DMS 273 treated with DMSO at 0.1 percent for 48 hours (cell line): ENCODE measurements around the gene TREML4.
"Not testable (repeated sequence)": the region's sequence is repeated elsewhere in the genome, so short reads cannot be mapped to it uniquely, and the experiment has no call there.

Experiments used
- DNase-seq: peaks from one replicate; lab custom pipeline; 2025; lab: John Stamatoyannopoulos, UW

TREML4 gene, protein sequence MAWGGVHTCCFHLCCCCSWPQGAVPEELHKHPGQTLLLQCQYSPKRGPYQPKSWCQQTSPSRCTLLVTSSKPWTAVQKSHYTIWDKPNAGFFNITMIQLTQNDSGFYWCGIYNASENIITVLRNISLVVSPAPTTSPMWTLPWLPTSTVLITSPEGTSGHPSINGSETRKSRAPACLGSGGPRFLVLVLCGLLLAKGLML

DNA sequence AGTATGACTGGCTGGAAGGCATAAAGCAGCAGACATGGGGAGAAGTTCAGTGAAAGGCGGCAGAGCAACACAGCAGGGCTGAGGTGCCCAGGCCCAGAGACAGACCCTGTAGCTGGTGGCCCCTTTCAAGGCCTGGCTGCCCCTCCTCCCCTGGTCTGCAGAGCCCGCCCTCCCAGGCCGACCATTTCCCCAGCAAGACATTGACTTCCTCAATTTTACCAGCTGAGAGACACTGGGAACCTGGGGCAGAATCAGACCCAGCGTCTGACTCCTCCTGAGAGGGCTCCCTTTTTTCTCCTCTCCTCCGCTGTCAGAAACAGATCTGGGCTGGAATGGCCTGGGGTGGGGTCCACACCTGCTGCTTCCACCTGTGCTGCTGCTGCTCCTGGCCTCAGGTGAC lies at the start of gene TREML4:
TSS of gene TREML4 (plus strand) at position 254 of the 400 bp plus-strand sequence. CDS start at position 333, 79 bp downstream.
- no peak for DNase-seq

DNA sequence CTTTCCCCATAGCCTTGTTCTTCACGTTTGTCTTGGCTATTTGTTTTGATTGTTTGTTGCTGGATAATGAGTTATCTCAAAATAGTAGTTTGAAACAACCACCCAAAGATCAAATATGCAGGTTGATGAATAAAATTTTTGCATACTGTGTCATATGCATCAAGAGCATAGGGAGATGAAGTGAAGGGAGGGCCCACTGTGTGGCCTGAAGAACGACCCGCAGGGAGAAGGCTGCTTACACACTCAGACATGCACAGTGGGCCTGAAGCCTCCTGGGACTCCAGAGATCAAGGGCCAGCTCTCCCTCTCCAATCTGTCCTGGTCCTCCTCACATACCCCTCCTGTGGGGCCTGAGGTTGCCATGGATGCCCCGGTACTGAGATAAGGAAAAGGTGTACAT lies 49.0 kb upstream of the TREML4 start:
- no peak for DNase-seq

DNA sequence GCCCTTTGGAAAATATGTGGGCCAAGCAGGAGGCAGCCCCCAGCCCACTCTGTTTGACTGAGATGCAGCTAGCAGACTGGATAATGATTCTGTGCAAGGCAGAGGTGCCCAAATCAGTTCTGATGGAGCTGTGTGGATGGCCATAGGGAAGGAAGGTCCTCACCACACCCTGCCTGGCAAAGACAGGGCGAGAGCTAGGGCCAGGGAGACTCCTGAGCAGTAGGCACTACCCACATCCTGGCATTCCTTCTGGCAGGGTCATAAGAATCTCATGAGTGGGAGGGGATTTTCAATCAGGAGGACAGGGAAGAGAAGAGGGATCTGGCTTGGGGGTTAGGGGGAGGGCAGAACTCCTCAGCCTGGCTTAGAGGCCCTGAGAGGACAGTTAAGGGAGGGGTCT lies 46.6 kb upstream of the TREML4 start:
- DNase-seq: no peak

DNA sequence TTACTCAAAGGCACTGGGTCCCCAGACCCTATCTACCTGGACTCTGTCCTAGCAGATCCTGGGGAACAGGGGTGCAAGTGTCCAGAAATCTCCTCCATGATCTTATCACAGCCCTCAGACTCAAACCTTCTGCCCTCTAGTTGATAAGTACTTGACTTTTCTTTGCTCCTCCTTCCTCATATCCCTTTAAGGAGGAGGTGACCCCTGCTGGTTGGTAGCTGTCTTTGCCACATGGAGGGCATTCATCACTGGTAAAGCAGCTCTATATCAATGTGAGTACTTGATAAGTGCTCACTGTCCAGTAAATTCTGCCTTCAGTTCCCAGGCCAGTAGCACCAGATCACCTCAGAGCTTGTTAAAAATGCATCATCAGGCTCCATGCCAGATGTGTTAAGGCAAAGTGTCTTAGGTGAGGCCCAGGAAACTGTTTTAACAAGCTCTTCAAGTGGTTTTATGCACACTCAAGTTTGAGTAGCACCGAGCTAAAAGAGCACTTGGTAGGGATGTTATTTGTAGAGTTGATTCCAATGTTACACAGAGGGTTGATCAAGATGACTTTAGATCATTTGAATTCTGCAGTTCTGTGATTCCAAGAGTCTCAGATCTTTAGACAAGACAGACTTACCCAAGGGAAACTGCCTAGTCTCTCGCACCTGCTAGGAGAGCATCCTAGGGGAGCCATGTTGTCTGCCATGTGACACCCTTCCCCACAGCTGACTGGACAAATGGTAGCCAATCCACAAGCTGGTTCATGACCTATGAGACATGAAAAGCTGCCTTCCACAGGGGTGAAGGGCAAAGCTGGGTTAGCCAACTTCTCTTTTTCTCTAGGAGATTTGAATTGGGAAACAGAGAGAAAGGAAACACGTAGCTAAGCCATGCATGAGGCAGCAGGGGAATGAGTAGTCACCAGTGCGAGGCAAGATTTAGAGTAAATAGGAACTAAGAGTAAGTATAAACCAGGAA lies 45.8 kb upstream of the TREML4 start:
- DNase-seq: peak; percentile 44

DNA sequence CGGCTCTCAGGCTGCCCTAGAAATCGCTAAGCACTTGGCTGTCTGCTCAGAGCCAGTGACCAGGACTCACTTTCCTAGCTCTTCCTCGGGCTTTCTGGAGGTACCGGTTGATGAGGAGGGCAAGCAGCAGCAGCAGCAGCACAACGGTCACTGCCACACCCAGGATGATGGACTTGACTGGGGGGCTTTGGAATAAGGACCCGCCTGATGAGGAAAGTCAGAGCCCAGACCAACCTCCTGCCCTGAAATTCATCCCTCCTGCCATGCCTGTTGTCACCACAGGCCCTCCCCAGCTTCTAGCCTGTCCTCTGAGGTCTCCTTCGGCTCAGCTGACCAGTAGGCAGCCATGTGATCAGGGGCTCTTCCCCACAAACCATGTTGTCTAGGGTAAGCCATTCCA lies 43.4 kb upstream of the TREML4 start:
- no peak for DNase-seq

DNA sequence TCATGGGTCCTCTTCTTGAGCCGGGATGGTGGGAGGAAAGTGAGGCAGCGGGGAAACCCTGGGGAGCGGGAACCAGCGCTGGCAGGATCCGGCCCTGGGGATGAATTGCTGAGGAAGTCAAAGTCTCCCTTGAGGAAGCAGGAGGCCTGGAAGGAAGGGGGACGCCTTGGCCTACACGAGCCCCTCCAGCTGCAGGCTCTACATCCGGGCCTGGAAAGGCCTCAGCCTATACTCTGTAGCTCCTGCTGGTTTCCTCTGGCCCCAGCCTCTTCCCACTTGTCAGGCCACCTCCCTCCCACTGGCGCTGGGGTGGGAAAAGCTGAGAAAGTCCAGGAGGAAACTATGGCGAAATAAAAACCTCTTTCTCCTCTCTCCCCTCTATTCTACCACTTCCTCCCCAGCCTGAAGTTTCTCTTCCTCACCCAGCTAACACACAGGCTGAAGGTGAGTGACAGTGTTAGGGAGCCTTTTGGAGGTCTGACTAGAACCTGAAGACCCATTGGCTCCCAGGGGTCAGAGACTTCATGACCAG lies 42.1 kb upstream of the TREML4 start:
- DNase-seq: no peak

DNA sequence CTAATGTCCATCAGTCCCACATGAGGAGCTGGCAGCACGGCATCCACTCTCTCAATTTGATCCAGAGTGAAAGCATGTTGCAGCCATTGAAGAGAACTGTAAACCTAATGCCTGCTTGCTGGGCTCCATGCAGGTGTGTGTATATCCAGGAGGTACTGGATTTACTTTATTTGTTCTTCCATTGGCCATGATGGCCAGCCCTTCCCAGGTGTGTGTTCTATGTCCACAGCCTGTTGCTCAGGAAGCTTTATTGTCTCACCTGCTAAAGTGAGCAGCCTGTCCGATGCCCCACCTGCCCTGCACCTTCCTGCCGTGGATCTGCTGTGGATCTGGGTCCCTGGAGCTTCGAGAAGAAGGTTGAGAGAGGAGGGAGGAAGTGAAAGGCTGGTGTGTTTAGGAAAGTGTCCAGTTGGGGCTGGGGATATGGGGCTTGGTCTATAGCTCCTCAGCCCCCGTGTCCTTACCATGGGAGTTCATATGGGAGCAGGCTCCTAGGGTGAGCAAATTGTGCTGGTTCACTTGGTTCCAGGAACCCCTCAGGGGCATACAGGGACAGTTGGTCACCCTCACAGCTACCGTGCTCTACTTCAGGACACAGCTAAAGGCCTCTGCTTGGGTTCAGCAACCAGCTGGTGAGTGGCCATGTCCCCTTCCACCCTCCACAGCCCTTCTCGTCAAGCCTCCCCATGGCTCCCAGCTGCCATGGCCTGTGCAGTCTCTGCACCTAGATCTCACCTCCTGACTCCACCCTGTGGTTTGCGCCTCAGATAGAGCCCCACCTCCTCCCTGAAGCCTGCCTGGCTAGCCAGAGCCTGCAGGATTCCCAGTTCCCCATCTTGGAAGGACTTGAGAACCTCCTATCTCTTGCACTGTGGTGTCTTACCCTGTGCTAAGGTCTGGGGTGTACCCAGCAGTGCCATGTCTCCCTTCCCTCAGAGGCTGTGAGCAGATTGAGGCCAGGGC lies 39.9 kb upstream of the TREML4 start:
- no peak for DNase-seq

DNA sequence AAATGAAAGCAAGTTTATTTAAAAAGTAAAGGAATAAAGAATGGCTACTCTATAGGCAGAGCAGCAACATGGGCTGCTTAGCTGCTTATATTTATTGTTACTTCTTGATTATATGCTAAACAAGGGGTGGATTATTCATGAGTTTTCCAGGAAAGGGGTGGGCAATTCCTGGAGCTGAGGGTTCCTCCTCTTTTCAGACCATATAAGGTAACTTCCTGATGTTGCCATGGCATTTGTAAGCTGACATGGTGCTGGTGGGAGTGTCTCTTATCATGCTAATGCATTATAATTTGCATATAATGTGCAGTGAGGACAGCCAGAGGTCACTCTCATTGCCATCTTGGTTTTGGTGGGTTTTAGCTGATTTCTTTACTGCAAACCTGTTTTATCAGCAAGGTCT lies 39.1 kb upstream of the TREML4 start:
- DNase-seq: not testable (repeated sequence)

DNA sequence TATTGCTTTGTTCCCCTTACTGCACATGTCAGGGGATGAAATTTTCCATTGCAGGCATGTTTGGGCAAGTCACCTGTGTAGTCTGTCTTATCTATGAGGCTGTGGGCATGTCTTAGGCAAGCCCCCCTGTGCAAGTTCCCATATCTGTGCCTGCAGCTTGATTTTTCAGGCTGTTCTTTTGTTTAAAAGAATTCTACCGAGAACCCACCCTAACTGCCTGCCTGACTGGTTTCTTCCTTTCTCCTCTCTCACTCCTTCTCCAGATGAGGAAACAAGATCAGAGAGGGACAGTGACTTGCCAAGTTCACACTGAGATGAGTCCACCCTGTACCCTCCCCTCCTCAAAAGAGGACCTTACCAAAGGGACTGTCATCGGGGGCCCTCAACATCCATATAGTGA lies 38.2 kb upstream of the TREML4 start:
- DNase-seq: no peak

DNA sequence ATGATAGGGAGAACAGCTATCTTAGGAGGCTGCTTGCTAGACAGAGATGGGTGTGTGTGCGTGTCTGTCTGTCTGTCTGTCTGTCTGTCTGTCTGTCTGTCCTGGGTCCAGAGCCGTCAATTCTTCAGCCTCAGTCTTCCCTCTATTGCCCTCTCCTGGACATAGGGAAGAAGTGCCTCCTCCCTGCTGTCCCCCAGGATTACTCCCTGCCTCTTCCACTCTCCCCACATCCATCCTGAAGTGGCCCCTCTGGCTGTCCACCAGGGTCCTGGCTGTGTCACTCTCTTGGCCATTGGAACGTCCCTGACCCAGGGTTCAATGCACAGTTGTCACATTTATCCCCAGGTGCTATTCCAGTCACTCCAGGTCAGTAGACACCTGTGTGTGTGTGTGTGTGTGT lies 37.4 kb upstream of the TREML4 start:
- no peak for DNase-seq

DNA sequence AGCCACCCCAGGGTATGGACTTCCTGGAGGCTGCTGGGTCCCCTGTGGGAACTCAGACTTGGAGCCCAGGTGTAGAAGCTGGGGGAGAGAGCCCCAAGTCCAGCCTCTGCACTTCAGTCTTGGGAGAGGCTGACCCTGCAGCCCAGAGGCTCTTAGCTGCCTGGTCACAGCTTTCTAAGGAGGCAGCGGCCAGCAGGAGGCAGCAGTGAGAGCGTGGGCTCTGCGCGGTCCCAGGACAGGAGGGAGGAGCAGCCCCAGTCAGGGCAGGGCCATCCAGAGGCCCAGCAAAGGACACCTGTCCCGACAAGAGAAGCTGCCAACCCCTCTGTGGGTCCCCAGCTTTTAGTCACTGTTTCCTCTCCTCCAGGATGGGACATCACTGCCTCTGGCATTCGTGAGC lies 36.6 kb upstream of the TREML4 start:
- DNase-seq: no peak

DNA sequence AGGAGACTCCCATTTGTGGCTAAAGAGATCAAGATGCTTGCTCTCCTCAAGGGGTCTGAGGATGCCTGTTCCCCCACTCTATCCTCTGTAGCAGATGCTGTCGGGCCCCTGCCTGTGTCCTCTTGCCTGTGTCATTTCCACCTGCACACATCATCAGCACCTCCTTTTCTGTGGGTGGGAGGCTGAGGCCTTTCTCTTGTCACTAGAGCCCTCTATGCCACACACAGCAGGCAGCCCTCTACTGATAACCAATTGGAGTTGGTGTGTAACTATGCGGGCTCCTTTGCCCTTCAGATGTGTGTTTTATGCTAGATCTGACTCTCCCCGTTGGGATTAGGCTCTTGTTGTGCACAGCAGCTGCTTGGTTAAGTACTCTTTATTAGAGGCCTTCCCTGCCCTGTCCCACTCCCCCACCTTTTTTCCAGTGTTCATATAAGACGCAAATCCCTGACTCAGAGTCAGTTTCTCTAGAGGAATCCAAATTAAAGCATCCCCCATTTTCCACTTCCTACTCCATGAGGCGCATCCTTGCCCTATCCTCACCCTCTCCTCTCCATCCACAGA lies 34.9 kb upstream of the TREML4 start:
- DNase-seq: no peak

DNA sequence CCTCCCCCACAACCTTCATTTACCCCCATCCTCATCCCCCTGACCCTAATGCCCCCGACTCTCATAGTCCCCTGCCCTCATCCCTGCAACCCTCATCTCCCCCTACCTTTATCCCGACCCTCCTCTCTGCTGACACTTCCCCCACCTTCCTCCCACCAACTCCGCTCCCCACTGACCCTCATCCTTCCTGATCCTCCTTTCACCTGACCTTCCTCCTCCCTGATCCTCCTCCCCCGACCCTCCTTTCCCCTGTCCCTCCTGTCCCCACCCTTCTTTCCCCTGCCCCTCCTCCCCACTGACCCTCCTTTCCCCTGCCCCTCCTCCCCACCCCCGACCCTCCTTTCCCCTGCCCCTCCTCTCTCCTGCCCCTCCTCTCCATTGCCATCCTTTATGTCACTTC lies 34.3 kb upstream of the TREML4 start:
- no peak for DNase-seq

DNA sequence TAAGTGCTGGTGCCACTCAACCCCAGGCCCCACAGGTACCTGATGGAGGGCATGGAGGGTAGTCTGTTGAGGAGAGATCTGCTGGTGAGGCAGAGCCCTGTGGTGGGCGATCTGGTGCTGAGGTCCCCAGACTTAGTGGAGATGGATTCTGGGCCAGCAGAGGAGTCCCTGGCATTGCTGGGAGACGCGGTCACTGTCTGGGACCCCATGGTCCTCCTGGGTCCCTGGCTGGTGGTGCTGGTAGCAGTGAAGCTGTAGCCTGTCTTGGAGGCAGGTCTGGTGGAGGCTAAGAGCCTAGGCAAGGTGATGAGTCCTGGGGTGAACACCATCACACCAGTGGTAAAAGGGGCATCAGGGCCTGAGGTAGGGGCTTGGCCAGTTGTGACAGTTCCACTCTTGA lies 33.8 kb upstream of the TREML4 start:
- DNase-seq: no peak

DNA sequence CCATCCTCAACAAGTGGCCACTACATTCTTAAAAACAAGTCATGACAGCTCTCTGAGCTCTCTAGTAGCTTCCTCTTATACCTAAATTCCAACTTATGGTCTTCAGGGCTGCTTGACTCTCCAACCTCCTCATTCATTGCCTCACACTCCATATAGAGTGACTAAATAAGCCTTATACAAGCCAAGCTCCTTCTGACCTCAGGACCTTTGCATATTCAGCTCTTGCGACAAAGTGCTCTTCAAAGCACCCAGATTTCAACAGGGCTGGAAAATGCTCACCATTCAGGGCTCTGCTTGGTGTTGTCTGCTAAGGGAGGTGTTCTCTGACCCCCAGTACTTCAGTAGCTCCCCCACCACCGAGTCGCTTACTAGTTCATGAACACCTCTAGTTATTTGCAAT lies 30.9 kb upstream of the TREML4 start:
- no peak for DNase-seq

DNA sequence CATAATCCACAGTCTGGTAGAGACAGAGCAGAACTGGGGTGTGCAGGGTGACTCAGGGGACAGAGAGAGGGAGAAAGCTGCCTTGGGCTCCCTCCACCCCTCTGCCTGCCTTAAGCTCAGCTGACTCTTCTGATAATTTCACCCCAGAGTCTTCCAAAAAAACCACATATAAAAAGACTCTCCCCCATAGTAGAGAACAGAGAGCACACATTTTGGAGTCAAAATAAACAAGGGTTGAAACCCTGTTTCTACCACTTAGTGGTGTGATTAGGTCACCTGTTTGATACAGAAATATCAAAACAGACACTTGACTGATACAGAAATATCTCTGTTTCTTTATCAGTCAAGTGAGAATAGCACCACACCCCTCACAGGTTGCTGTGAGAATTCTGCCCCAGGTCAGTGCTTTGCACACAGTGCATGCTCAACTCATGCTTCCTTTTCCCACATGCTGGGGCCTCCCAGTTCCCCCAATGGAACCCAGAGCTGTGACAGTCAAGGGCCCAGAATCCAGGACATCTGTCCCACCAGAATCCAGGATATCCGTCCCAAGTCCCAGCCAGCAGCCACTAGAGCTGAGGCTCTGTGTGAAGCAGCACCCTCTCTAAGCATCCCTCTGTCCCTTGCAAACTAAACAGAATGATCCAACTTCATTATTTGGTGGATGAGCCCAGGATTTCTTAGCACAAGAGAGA lies 28.4 kb upstream of the TREML4 start:
- DNase-seq: no peak

DNA sequence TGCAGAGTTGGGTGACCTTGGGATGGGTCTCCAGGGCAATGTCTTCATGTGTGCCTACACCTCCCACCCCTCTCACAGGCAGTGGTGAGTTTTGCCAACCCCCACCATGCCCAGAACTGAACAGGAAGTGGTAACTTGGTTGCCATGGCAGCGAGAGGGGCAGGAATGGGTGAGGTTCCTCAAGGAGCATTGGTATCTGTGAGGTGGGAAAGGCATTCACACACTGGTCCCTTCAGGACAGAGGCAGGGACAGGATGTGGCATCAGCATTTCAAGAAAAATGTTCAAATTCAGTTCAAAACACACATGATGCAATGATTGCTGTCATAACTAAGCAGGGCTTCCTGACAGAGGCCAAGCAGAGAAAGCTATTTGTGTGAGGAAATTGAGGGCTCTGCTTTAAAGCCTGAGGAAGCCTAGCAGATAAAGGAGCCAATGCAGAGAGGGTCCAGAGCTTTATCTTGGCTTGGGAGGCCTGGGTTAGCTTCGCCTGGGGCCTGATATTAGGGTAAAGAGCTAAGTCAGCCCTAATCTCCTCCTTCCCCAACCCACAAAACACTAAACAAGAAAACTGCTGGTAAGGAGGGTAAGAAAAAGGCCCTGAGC lies 27.8 kb upstream of the TREML4 start:
- DNase-seq: no peak

DNA sequence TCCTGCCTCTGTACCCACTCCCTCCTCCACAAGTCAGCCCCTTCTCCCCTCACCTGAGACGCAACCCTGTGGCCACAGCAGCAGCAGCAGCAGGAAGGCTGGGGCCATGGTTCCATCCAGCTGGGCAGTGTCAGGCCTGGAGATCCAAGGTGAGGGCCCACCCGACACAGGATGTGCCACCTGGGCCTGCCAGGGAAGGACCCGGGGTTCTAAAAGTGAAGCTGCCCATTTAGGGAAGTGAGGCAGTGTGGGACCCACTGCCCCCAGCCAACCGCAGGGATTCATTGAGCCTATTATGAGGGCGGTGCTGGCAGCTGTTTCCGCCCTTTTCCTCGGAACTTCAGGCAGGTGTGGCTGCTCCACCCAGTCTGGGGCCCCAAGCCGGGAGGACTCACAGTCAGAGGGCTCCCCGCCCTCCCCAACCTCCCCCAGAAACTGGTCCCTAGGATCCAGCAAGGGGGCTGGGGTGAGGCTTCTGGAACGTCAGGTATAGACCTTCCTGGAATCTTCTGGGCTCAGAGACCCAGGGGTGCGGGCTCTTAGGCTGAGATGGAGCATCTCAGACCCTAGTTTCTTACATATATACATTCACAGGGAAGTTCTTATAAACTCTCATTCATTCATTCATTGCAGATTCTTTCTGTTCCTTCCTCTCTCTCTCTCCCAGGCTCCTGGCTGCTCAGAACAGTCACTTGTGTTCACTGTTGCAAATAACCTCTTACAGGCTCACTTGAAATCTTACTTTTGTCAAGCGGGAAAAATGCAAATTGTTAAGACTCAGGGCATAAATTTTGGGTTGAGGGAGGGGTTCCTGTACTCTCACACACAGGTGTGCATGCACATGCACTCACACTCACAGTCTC lies 27.0 kb upstream of the TREML4 start, which contains the start of gene TREML2:
TSS of gene TREML2 (minus strand) at position 249 of the 863 bp plus-strand sequence. CDS start at position 108, 141 bp downstream.
- no peak for DNase-seq

DNA sequence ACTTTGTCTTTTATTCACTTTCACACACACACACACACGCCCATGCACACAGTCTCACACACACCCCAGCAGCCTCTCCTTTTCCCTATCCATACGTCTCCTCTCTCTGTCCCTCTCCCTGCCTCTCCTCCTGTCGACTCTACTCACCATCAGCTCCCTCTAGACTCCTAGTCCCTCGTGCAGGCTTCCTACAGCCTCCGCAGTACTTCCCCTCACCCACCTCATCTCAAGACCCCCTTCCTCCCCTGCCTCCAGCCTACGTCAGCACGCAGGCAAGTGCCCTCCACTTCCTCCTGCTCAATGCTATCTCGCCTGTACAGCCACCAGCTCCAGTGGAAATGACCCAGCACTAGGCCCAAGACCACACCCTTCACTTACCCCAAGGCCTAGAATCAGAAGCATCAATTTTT lies 26.4 kb upstream of the TREML4 start:
- no peak for DNase-seq

DNA sequence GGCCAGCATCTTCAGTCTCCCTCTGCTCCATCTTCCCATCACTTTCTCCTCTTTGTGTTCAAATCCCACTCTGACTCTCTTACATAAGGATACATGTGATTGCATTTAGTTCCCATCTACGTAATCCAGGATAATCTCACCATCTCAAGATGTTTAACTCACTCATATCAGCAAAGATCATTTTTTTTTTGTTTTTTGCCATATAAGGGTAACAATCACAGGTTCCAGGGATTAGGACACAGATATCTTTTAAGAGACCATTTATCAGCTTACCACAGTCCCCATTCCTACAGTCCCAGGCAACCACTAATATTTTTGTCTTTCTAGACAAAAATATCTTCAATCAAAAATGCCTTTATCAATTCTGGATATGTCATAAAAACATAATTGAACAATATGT lies 24.0 kb upstream of the TREML4 start:
- DNase-seq: no peak
